Measurements from ENCODE around the gene HDGF. TPM values are rescaled to one million over a fixed set of nuclear protein-coding genes. Genes with fewer than 3 reads are reported as not detected.

The HDGF gene
- total RNA-seq, 4 donors from 2014 or later = 124 to 239 (median 167) TPM

DNA sequence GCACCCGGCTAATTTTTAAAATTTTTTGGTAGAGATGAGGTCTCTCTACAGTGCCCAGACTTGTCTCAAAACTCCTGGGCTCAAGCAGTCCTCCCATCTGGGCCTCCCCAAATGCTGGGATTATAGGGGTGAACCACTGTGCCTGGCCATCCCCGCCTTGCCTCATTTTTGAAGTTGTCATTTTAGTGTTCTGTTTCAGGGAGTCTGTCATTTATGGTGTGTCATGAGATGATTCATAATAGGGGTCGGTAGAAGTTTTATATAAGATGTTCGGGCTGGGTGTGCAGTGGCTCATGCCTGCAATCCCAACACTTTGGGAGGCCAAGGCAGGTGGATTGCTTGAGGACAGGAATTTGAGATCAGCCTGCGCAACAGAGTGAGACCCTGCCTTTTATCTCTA, 24.3 kb upstream of the HDGF start:
- Histone ChIP-seq H3K27me3 (no peaks in the 10 kb centered on the region), H3K27ac (replicated peaks in 1 of 4) (no peak overlapping the region), H3K4me3 (no peak overlapping the region), H3K4me1 (peaks cover 33 to 69% (median 60%) of the 10 kb centered on the region in 4 donors), H3K9me3 (no peaks in the 10 kb centered on the region), H3K36me3 (peaks cover 0 to 16% (median 3%) of the 10 kb centered on the region in 4 donors)
- WGBS = 85% methylated on average over 5 of the region's 5 CpGs
- TF ChIP-seq EP300 (IDR thresholded peaks at IDR 0.05) (no peak), POLR2AphosphoS5 (IDR thresholded peaks at IDR 0.05) (no peak), POLR2A (IDR thresholded peaks at IDR 0.05; ENCODE audit: low read depth) (no peak)
- TF ChIP-seq, protein P1, sequence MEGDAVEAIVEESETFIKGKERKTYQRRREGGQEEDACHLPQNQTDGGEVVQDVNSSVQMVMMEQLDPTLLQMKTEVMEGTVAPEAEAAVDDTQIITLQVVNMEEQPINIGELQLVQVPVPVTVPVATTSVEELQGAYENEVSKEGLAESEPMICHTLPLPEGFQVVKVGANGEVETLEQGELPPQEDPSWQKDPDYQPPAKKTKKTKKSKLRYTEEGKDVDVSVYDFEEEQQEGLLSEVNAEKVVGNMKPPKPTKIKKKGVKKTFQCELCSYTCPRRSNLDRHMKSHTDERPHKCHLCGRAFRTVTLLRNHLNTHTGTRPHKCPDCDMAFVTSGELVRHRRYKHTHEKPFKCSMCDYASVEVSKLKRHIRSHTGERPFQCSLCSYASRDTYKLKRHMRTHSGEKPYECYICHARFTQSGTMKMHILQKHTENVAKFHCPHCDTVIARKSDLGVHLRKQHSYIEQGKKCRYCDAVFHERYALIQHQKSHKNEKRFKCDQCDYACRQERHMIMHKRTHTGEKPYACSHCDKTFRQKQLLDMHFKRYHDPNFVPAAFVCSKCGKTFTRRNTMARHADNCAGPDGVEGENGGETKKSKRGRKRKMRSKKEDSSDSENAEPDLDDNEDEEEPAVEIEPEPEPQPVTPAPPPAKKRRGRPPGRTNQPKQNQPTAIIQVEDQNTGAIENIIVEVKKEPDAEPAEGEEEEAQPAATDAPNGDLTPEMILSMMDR (IDR thresholded peaks at IDR 0.05) = no peak
- intact Hi-C loops (cut with DNase I) = no loop called here
- no peak for DNase-seq (ENCODE audit: extremely low spot score)

DNA sequence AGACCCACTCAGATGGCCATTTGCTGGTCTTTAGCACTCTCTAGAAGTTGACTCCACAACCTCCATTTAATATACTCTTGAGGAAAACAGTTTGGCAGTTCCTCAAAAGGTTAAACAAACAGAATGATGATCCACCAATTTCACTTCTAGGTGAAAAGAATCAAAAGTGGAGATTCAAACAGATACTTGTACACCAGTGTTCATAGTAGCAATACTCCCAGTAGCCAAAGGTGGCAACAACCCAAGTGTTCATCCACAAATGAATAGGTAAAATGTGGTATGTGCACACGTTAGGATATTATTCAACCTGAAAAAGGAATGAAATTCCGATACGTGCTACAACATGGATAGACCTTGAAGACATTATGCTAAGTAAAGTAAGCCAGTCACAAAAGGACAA, 22.1 kb upstream of the HDGF start:
- DNase-seq (ENCODE audit: extremely low spot score) = no peak
- WGBS = 87% methylated on average over 3 of the region's 3 CpGs
- Histone ChIP-seq H3K27me3 (no peaks in the 10 kb centered on the region), H3K27ac (replicated peaks in 1 of 4) (no peak overlapping the region), H3K4me3 (no peak overlapping the region), H3K4me1 (peaks cover 54 to 87% (median 81%) of the 10 kb centered on the region in 4 donors), H3K9me3 (no peaks in the 10 kb centered on the region), H3K36me3 (peaks cover 0 to 23% (median 12%) of the 10 kb centered on the region in 4 donors)
- TF ChIP-seq EP300 (IDR thresholded peaks at IDR 0.05) (no peak), POLR2A (IDR thresholded peaks at IDR 0.05; ENCODE audit: low read depth) (no peak), POLR2AphosphoS5 (IDR thresholded peaks at IDR 0.05) (no peak)
- TF ChIP-seq, protein P1 (IDR thresholded peaks at IDR 0.05) = no peak
- intact Hi-C loops (cut with DNase I) = no loop called here

DNA sequence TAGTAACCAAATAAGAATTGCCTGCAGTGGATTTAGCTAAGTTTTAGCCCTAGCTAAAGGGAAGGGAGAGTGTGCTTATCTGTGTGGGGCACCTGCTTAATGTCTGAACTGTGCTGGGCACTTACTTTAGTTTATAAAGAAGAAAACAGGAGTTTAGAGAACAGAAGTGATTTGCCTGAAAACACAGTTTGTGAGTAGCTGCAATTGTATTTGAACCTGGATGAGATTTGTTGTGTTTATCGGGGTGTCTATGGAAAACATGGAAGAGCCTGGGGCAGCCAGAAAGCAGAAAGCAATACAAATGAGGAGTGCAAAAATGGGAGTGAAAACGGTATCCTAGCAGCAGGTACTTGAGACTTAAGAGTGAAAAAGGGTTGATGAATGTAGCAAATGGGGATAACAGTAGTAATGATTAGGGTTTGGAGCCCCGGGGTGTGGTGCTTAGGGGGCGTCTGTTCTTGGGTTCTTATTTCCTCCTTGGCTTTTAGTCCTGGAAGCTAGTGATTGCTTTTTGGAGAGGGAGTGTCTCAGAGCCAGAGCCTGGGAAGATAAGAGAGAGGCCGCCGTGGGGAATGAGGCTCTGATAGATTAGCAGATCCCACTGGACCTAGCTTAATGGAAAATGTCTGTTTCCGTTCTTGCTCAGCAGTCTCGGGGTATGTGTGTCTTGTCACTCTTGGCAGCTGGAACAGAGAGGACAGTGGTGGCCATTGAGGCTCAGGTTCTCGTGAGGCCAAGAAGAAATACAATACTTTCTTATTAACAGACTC, 21.4 kb upstream of the HDGF start:
- no peak overlapping the region for H3K4me3 ChIP-seq
- H3K27ac ChIP-seq (replicated peaks in 1 of 4) = no peak overlapping the region
- 54% methylated on average over 9 of the region's 9 CpGs for WGBS
- intact Hi-C loops (cut with DNase I) = no loop called here
- H3K27me3 ChIP-seq = no peaks in the 10 kb centered on the region
- TF ChIP-seq POLR2A (IDR thresholded peaks at IDR 0.05; ENCODE audit: low read depth) (no peak), POLR2AphosphoS5 (IDR thresholded peaks at IDR 0.05) (no peak), EP300 (IDR thresholded peaks at IDR 0.05) (no peak)
- TF ChIP-seq, protein P1 (IDR thresholded peaks at IDR 0.05) = no peak
- H3K36me3 ChIP-seq = peaks cover 0 to 23% (median 12%) of the 10 kb centered on the region in 4 donors
- no peak for DNase-seq (ENCODE audit: extremely low spot score)
- H3K9me3 ChIP-seq = no peaks in the 10 kb centered on the region
- H3K4me1 ChIP-seq = peaks cover 52 to 90% (median 84%) of the 10 kb centered on the region in 4 donors

DNA sequence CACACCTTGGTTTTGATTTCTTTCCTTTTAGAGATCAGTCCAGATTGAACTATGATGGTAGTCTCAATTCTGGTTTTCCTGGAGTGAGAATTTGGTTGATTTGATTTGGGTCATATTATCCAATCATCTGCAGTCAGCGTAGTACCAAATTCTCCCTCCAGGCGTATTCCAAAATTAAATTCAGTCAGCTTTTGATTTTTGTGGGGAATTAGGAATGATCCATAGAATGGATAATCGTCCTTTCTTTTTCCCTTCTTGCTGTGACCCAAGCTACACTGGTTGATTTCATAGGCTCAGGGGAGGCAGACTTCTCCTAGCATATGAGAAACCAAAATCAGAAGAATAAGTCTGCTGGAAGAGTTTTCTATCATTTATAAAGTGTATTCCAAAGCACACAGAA, 20.7 kb upstream of the HDGF start:
- no peak for TF ChIP-seq POLR2A (IDR thresholded peaks at IDR 0.05; ENCODE audit: low read depth)
- no peak for TF ChIP-seq POLR2AphosphoS5 (IDR thresholded peaks at IDR 0.05)
- no peak for TF ChIP-seq EP300 (IDR thresholded peaks at IDR 0.05)
- TF ChIP-seq, protein P1 (IDR thresholded peaks at IDR 0.05) = no peak
- intact Hi-C loops (cut with DNase I) = no loop called here
- peaks cover 52 to 83% (median 79%) of the 10 kb centered on the region in 4 donors for H3K4me1 ChIP-seq

More for the DNA sequence above, 20.7 kb upstream of the HDGF start:
- peaks cover 0 to 23% (median 12%) of the 10 kb centered on the region in 4 donors for H3K36me3 ChIP-seq
- no peak overlapping the region for H3K27ac ChIP-seq (replicated peaks in 1 of 4)
- WGBS = 73% methylated on average over 3 of the region's 3 CpGs
- no peaks in the 10 kb centered on the region for H3K27me3 ChIP-seq
- no peaks in the 10 kb centered on the region for H3K9me3 ChIP-seq
- DNase-seq (ENCODE audit: extremely low spot score) = no peak
- H3K4me3 ChIP-seq = no peak overlapping the region
